Fibroblast of skin of scalp (primary cell): Measurements from ENCODE around the gene OR5D14. TPM values are rescaled to one million over a fixed set of nuclear protein-coding genes. Genes with fewer than 3 reads are reported as not detected.

Experiments used
- DNase-seq: peaks from one replicate; pipeline ENCODE4 v3.0.0-alpha.2; 2013
- polyA plus RNA-seq, 2 experiments: library from polyadenylated mRNA; unstranded; fragments of 120-200 nt; gene quantifications; one replicate each; pipeline ENCODE4 v1.2.1, GENCODE V29; 2013; ENCODE audit not compliant: insufficient read length in 2 of 2

OR5D14 gene
- not detected for polyA plus RNA-seq (2013, experiment 1 of 2; ENCODE audit: insufficient read length)
- polyA plus RNA-seq (2013, experiment 2 of 2; ENCODE audit: insufficient read length) = not detected

DNA sequence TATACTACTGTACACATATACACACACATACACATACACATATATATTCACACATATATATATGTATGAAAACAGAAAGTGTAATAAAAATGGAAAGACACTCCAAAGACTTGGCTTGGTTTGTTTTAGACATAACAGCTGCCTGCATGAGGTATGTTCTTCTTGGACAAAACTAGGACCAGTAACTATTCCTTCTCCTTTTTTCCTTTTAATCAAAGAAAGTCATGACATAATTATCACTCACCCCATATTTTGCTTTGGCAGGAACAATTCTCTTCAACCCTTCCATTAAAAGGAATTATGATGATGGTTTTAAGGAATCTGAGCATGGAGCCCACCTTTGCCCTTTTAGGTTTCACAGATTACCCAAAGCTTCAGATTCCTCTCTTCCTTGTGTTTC is at the start of gene OR5D14:
TSS of gene OR5D14 (plus strand) at position 301 of the 400 bp plus-strand sequence. CDS start at position 301, 0 bp downstream.
- no peak for DNase-seq

GRCh38 chr11:55773138-55773537 is 22.2 kb upstream of the OR5D14 start, which contains the start of gene OR5D13:
OR5D13 (plus strand) TSS chr11:55773438; CDS start chr11:55773438, 0 bp downstream.
- DNase-seq = no peak

- no peak for DNase-seq
Measured at GRCh38 chr11:55791606-55792005, 3.8 kb upstream of the OR5D14 start.

DNA sequence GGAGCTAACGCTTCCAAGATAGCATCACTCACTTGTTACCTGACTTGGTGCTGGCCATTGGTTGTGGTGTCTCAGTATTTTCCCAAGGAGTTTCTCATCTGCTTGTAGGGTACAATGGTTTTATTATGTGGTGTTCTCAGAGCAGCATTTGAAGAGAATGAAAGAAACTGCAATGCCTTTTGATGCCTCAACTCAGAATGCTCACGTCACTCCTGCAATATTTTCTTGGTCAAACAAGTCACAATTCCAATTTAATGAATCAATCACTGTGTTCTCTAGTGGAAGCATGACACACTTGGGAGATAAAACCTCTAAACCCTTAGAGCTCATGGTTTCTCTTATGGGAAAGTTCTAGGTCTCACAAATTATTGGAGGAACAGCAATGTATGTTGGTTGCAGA is 2.0 kb upstream of the OR5D14 start:
- DNase-seq = no peak

DNA sequence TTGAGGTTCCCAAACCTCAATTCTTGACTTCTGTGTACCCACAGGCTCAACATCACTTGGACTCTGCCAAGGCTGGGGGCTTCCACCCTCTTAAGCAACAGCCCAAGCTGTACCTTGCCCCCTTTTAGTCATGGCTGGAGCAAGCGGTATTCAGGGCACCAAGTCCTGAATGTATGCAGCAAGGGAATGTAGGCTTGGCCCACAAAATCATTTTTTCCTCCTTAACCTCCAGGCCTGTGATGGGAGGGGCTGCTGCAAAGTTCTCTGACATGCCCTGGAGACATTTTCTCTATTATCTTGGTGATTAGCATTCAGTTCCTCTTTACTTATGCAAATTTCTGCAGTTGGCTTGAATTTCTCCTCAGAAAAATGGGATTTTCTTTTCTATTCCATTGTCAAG is 10.9 kb downstream of the OR5D14 start:
- no peak for DNase-seq

DNA sequence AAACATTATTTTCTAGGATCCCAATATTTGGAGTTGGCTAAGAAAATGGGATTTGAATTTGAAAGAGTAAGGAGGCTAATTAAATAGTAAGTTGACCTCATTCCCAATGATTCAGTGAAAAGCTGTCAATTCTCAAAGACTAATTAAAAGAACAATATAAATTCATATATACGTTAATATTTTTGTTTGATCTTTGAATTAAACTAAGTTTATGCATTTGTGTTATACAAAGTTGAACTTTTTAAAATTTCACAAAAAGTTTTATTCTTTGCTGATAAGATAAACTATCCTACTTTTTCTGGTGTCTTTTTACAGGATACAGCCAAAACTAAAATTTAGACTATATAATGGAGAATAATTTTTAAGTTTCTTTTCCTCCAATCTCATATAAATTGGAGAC is 15.7 kb downstream of the OR5D14 start, which contains the start of gene OR5L1:
TSS of gene OR5L1 (plus strand) at position 301 of the 400 bp plus-strand sequence. CDS start 100 bp downstream, outside the sequence.
- DNase-seq = no peak

- DNase-seq = no peak
Measured at GRCh38 chr11:55819330-55819729, 24.0 kb downstream of the OR5D14 start, which contains the start of gene OR5D18. OR5D18 (plus strand) TSS chr11:55819630; CDS start chr11:55819630, 0 bp downstream.

- DNase-seq = no peak
Measured at GRCh38 chr11:55826919-55827318, 31.6 kb downstream of the OR5D14 start, which contains the start of gene OR5L2. OR5L2 (plus strand) TSS chr11:55827219; CDS start chr11:55827219, 0 bp downstream.

- DNase-seq = no peak
Measured at GRCh38 chr11:55838452-55838851, 43.1 kb downstream of the OR5D14 start, which contains the start of gene OR5D16. OR5D16 (plus strand) TSS chr11:55838752; CDS start chr11:55838752, 0 bp downstream.
